GM23248 (cell line): ENCODE measurements around the gene GNE.

Source experiments
- EZH2 ChIP-seq: fragments of 200-600 bp; sonication (generic); IDR thresholded peaks from 2 replicates; pipeline ENCODE4 v1.6.1; 2018; ENCODE audit warnings: antibody characterized with exemption, mild to moderate bottlenecking; ENCODE audit not compliant: insufficient read depth, poor library complexity, severe bottlenecking
- EZH2phosphoT487 ChIP-seq: fragments of 200-600 bp; sonication (generic); IDR thresholded peaks from 2 replicates; pipeline ENCODE4 v1.6.1; 2018; ENCODE audit warnings: antibody characterized with exemption, moderate library complexity, mild to moderate bottlenecking, low read depth; ENCODE audit not compliant: insufficient read depth

DNA sequence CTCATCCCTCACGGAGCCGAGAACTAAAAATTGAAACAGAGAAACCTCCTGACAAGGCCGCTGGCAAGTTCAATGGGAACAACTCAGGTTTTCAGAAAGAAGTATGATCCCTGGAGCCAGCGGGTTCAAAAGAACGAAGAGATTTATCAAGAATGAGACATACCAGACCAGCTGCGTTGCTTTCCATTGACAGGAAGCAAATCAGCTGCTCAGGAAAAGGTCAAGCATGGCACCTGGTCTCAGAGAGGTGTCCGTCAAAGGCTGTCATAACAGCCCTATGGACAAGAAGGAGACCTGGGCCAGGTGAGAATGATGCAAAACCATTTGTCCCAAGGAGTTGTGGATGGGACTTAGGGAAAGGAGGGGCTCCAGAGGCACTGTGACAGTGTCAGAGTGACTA lies 34.9 kb upstream of the GNE start:
- TF ChIP-seq EZH2phosphoT487 = no peak
- TF ChIP-seq EZH2 = no peak
